A673 (cell line): Measurements from ENCODE around the gene MBD3L4.
"Not testable (repeated sequence)": the region's sequence is repeated elsewhere in the genome, so short reads cannot be mapped to it uniquely, and the experiment has no call there.

Source experiments
- CTCF ChIP-seq: fragments of 300-800, 200-600 bp; sonication (generic); conservative IDR thresholded peaks from 2 replicates; pipeline ENCODE4 v1.5.1; 2017; ENCODE audit warnings: low read depth, mild to moderate bottlenecking, antibody characterized with exemption, low read length, moderate library complexity, mixed read lengths
- EZH2 ChIP-seq: fragments of 200-600 bp; sonication (generic); IDR thresholded peaks from 2 replicates; pipeline ENCODE4 v1.6.1; 2017; ENCODE audit warnings: borderline replicate concordance, low read depth, mild to moderate bottlenecking, mixed read lengths, antibody characterized with exemption, low read length; ENCODE audit not compliant: poor library complexity, severe bottlenecking

GRCh38 chr19:7059977-7060376, 20.0 kb upstream of the MBD3L4 start:
- TF ChIP-seq CTCF, EZH2: not testable (repeated sequence)
